HG03571 (cell line): ENCODE data around the gene MSTN.

Source experiments
- ATAC-seq: cut with Tn5 transposase; IDR thresholded peaks from one replicate; pipeline ENCODE4 v1.9.1; 2021; ENCODE audit not compliant: unreplicated experiment

Gene MSTN

DNA sequence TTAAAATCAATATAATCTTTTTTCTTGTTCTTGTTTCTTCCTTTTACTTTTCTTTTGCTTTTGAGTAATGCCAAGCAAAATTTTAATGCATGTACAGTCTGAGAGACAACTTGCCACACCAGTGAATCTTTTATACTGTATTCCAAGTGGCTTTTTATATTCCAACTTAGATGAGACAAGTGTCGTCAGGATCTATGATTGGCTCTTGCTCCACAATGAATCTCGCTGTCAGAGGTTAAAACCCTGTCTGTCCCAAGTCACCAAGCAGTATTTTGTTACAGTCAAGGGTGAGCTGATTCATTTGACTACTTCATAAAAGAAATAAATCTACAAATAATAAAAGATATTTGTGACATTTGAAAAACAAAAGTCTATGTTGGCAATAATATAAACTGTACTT is at the start of gene MSTN:
Gene MSTN (minus strand): TSS at position 129 of the 400 bp plus-strand sequence. CDS start 133 bp downstream, outside the sequence.
- no peak for ATAC-seq

DNA sequence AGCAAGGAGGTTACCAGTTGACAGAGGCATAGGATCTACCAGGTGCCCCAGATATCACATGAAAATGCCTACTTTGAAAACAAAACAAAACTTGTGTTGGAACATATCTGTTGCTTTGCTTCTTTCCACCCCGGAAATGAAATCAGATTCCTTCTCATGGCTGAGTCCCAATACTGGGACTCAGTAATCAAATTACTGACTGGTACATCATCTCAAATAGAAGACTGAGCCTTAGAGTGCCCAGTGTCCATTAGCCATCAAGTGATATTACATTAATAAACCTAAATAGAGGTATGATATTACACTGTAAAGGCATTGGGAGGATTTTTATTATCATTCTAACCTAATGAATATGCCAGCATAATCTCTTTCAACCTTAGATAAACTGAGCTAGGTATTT is 48.6 kb upstream of the MSTN start:
- no peak for ATAC-seq

DNA sequence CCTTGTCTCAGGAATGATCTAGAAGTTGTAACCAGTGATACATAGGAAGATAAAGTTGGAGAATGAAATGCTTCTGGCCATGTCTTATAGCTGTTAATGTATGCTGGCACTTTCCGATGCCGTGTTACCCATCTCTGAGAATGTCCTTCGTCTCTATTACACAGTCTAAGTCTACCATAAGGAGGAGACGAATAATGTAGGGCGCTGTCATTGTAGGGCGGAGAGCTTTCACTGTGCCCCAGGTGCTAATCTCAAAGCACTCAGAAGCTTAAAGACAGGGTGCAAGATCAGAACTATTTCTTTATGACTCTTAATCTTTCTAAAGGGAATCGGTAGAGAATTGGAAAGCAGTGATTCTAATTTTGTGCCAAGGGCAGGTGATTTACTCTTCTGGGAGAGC is 48.2 kb upstream of the MSTN start:
- ATAC-seq, result no peak

DNA sequence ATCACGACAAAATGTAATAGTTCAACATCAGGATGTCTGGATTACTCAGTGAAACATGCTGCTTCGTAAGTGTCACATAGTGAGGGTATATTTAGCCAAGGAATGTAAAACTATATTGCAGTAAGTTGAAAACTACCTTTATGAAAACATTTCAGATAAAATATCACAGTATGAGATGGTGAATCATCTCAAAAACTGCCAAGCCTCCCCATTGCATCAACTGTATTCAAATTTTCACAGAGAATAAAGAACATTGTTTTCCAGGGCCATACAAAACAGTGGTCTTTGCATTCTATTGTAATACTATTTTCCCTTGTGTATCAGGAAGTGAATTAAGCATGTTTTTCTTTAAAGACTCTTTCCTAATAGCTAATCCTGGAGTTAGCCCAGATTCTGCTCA is 47.6 kb upstream of the MSTN start:
- ATAC-seq, result no peak

DNA sequence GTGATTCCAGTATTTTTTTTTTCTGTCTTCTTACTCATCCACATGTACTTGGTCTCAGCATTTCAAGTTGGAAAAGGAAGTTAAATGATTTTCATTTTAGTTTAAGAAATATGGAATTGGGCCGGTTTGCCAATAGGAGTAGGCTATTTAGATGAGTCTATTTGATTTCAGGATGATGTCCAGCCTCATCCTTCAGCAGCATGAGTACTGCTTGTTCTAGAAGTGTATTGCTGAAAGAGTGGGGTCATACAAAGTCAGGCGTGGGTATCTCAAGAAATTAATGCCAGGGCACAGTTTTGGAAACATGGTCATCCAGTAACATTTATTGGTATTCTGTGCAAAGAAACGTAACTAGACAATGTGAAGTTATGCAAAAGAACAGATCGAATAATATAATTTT is 44.9 kb upstream of the MSTN start:
- no peak for ATAC-seq

DNA sequence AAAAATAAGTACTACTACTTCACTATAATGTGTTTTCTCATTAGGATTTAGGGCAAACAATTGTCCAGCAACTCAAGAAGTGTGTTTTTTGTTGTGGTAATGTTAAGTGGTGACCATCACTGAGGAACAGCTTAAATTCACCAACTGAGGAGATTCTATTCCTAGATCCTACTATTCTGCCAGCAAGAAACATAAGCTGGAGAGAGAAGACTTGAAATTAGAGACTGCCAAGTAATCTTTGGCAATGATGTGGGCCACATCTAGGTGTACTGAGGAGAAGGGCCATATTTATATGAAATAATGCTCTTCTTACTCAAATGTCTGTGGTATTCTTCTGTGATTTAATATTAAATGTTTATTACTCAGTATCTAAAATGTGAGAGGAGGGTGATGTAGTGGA is 44.3 kb upstream of the MSTN start:
- no peak for ATAC-seq

DNA sequence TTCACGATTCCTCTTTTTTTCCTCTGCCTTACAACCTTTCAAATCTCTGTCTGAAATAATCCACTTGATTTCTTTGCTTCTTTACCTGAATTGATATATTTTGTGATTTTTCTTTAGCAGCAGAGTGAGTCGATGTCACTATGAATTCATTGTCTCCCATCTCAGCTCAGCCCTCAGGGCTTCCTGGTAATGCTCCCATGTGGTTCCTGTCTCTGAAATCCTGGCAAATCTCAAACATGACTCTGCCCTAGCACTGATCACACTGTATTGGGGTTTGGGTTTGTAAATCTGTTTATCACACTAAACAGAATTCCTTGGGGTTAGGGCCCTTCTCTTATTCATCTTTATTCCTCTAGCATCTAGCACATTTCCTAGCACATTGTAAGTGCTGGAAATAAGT is 43.0 kb upstream of the MSTN start:
- no peak for ATAC-seq

DNA sequence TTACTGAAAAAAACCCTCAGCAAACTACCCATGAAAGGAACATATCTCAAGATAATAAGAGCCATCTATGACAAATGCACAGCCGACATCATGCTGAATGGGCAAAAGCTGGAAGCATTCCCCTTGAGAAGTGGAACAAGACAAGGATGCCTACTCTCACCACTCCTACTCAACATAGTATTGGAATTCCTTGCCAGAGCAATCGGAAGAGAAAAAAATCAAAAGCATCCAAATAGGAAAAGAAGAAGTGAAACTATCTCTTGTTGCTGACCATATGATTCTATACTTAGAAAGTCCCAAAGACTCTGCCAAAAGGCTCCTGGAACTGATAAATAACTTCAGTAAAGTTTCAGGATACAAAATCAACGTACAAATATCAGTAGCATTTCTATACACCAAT is 40.6 kb upstream of the MSTN start:
- no peak for ATAC-seq

DNA sequence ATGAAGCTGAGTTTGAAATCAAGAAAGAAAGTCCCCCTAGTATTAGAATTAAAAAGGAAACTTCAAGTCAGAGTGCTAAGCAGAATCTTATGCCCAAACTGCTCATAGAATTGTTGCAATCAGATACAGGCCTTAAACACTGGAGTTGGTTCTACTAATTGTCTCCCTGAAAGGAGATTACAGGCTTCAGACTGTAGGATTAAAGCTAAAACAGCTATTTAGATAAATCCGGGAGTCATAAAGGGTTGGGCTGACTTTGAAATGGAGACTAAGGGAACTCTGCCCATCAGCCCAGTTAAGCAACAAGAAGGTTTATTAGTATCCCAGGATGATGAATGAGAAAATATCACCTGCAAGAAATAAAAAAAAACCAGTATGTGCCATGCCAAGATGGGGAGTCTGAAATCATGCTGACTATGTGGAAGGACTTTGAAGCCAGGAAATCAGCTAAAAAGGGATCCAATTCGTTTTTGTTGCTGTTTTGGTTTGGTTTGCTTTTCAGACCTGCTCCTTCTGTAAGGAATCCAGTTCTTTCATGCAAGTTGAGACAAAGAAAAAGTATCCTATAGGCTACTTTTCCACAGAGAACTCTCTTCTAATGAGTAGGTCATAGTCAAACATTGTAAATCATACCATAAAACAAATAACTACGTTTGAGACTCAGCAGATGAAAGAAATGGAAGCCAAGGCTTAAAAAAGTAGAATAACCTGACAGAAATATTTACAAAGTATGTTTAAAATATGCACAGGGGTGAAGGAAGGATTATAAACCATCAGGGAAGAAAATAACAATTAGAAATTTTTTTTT is 37.6 kb upstream of the MSTN start:
- no peak for ATAC-seq

DNA sequence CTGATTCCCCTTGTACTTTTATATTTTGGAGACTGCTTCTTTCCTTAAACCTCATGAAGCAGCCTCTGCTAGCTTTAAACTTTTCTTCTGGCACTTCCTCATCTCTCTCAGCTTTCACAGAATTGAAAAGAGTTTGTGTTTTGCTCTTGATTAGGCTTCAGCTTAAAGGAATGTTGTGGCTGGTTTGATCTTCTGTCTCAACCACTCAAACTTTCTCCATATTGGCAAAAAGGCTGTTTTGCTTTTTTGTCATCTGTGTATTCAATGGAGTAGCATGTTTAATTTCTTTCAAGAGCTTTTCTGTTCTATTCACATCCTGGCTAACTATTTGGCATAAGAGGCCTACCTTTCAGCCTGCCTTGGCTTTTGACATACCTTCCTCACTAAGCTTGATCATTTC is 36.3 kb upstream of the MSTN start:
- ATAC-seq, result no peak

DNA sequence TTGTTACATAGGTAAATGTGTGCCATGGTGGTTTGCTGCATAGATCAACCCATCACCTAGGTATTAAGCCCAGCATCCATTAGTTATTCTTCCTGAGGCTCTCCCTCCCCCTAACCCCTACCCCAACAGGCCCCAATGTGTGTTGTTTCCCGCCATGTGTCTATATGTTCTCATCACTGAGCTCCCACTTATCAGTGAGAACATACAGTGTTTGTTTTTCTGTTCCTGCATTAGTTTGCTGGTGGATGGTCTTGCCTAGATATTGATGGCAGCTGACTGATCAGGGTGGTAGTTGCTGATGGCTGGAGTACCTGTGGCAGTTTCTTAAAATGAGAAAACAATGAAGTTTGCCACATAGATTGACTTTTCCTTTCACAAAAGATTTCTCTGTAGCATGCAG is 34.6 kb upstream of the MSTN start:
- no peak for ATAC-seq

DNA sequence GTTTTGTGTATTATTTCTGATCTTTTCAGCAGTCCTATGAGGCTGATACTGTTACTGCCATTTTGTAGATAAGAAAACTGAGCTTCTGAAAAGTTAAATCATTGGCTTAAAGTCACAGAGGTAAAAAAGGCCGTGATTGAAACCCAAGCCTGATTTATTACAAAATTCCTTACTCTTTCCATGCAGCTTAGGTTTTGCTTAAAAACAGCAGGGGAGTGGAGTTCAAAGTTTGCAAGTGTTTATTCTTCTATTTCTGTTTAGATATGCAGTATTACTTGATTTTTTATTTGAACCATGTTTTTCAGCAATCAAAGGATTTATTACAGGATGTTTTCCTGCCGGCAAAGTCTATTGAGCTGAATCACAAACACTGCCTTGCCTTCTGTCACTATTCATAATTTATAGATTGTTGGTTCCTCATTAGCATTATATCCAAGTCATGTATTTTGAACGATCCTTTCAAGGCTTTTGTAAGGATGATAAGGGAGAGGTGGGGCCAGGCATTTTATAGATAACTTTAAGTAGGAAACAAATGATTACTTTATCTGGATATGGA is 31.9 kb upstream of the MSTN start:
- no peak for ATAC-seq

DNA sequence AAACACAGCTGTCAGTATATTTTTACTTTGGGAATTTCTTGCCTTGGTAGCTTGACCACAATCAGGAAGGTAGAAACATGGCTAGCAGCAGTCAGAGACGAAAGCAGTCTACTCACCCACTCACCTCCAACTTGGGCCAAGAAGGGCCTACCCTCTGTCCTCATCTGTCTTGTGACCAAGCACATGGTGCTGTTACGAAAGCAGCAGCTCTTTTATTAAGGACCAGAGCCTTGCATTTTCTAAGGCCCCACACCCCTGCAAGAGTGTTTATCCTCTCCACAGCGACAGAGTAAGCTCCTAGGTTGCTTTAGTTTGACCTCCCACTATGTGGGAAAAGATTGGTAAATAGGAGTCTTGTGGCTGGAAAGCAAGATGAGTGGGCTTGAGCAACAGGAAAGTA is 31.3 kb upstream of the MSTN start:
- ATAC-seq, result no peak

DNA sequence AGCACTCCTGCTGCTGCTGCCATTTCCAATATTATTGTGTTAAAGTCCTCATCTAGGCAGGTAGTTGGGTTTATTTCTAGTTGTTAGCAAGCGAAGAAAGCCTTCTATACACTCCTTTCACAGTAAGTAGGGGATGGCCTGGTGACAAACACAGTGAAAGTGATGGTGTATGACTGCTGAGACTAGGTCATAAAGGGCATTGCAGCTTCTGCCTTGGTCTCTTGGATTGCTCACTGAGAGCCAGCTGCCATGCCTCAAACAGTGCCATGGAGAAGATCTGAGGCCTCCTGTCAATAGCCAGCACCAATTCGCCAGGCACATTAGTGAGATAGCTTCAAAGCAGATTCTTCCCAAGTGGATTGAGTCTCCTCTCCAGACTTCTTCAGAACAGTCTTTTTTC is 27.6 kb upstream of the MSTN start:
- ATAC-seq, result no peak

DNA sequence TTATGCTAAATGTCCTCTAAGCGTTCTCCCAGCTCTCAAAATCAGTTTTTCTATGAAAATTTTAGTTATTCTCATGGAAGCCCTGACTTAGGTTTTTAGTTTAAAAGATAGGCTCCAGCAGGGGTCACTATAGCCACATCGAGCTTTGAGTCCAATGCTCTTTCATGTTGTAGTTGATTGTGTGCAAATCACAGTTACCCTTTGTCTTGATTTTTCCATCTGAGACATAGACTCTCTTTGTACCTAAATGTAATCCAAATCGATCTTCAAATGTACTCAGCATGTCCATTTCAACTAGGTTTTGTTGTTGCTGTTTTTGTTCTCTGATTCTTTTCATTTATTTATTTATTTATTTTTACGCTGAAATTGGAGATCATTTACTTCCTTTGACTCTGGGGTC is 26.4 kb upstream of the MSTN start:
- ATAC-seq, result peak; percentile 65

DNA sequence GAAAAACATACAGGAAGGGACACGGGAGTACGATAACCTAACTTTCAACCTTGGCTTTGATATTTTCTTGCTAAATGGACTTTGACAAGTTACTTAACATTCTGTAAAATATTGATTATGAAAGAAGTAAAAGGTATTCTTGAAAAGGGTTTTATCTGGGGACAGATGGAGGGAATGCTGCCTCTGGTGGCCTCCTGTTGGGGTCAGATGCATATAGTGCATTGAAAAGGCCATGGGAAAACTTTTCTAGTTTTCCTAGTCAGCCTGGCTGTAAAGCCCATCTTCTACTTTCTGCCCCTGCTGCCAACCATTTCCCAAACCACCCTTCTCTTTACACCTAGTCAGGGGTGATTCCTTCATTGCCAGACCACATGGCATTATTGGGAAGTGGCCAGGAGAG is 22.2 kb upstream of the MSTN start:
- ATAC-seq, result no peak

DNA sequence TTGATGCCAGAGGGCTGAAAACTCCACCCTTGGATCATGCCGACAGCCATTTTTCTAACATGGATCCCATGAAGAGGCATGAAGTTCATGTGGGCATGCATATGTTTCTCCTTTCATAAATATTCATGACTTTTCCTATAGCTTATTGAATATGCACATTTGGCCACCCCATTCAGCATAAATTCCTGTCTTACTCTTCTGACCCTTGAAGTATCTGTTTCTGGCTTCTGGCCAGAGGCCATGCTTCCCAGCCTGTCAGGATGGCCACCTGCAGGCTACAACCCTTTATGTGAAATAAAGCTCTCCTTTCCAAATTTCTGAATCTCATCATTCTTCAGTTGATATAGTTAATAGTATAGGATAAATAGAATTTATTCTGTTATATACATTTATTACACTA is 19.6 kb upstream of the MSTN start:
- no peak for ATAC-seq

DNA sequence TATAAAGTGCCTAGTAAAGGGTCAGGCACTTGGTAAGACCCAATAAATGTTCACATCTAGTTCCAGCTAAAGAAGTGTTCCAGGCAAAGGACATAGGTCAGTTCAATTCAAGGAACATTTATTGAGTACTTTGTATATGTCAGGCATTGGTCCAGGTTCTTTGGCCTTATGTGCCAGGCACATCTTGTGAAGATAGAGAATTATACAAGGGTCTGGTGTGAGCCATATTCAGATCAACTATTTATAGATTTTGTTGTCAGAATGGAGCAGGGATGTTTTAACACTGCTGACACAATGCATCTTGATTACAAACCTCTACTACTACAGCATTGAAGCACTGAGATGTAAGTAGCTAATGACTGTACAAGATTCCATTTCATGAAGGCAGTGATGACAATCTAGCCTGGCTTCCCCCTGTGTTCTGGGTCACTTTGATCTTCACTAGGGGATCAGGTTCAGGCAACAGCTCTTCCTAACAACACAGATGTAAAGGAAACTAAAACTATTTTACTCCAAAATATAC is 18.1 kb upstream of the MSTN start:
- ATAC-seq, result no peak

DNA sequence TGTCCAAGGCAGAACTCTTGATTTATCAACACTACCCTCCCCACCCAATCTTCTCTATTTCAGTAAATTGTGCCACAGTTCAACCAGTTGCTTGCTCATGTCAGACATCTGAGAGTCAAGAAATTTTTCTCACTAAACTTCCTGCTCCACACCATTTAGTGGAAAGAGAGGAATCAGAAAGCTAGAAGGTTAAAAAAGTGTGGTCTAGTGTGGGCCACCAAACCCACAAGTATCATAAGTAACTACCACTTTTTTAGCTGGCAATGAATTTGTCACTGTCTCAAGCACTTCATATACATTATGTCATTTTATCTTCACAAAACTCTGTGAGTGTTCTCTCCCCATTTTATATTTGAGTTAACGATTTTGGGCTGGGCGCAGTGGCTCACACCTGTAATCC is 16.6 kb upstream of the MSTN start:
- ATAC-seq, result no peak

DNA sequence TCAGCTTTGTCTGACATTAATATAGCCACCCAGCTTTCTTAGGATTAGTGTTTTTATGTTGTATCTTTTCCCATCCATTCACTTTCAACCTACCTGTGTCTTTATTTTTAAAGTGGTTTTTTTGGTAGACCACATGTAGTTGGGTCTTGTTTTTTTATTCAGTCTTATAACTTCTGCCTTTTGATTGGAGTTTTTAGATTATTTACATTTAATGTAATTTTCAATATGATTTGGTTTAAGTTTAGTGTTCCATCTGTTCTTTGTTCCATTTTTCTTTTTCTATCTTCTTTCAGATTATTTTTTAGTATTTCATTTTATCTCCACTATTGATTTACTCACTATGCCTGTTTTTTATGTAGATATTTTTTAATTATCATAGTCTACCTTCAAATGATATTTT is 13.1 kb upstream of the MSTN start:
- ATAC-seq, result no peak

DNA sequence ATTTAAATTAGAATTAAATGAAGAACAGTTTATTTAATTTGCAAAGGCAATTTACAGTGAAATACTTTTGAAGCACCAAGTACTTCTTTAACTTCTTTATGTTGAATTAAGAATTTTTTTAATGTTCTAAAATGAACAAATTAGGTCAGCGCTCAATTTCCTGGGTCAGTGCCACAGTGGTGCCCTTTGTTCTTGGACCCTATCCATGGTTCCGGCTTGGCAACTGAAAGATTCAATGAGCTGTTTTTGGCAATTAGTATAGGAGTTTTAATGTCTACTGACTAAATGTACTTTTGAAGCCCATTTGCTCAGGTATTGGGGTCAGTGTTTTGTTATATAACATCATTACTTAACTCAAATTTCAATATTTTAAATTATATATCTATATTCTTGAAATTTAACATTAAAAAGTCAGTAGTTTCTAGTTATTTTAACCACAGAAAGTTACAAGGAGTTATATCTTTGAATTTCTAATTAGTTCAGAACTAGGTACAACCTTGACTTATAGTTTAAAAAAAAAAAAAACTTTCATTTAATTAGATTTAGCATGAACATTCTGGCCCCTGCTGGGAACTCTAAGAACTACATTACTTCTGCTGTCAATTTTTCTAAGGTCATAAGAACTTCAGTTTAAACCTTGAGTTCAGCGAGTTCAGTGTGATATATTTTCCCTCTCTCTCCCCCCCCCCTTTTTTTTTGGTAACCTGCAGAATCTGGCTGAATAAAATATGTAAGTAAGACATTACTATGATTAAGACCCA is 7.6 kb upstream of the MSTN start:
- no peak for ATAC-seq

DNA sequence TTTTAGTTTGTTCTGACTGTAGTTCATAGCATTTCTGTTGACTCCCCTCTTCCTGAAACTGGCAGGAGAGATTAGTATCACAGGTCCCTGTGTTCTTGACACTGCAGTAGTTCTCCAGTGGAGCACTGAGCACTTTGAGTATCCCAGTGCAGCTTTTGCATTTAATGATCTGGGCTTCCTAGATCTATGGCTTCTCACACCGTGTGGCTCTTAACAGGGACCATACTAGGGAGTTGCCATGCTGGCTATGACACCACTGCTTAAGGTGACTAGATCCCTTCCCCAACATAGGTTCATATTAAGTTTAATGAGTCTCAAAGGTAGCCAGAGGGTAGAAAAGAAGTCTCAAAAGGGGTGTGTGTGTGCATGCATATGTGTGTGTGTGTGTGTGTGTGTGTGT is 6.2 kb upstream of the MSTN start:
- ATAC-seq, result no peak
